GM12873 (cell line): Measurements from ENCODE around the gene MMD2.

Experiments used
- CTCF ChIP-seq: IDR thresholded peaks from 2 replicates; pipeline ENCODE4 v1.5.1; 2012; ENCODE audit warnings: low read depth, mild to moderate bottlenecking, moderate library complexity, low read length, control low read depth; ENCODE audit not compliant: insufficient read depth; ENCODE audit errors: missing control alignments

Gene MMD2

GRCh38 chr7:4878336-4879335 is 80.4 kb downstream of the MMD2 start:
- no peak for TF ChIP-seq CTCF

DNA sequence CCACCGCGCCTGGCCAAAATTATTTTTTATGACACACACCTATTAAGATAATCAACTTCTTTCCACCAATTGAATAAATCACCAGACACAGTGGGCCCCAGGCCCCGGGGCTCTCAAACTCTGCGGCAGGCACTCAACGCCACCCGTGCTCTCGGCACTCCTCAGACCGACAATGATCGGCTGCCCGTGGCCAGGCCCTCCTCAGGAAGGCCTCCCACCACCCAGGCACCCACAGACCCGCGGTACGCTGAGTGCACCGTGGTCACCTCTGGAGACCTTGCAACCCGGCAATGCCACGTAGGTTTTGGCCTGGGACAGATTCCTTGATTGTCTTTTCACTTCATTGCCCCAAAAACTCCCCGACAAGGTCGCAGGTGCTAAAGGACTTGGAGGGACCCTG is 82.4 kb downstream of the MMD2 start:
- no peak for TF ChIP-seq CTCF

DNA sequence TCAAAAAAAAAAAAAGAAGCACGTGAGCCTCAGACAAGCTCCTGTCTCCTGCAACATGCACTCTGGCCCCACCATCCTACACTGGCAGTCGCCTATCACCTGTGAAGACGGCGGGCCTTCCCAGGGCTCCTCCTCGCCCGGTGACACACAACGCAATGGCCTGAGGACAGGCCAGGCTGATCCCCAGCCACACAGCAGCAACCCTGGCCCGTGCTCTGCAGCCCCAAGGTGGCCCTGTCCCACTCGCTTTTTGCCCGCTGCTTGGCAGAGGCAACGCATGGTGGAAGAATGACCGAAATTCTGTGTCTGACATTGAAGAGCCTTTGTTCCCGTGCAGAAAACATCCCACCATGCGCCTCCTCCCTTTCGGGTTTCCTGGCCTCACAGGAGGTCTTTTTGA is 83.6 kb downstream of the MMD2 start:
- no peak for TF ChIP-seq CTCF

DNA sequence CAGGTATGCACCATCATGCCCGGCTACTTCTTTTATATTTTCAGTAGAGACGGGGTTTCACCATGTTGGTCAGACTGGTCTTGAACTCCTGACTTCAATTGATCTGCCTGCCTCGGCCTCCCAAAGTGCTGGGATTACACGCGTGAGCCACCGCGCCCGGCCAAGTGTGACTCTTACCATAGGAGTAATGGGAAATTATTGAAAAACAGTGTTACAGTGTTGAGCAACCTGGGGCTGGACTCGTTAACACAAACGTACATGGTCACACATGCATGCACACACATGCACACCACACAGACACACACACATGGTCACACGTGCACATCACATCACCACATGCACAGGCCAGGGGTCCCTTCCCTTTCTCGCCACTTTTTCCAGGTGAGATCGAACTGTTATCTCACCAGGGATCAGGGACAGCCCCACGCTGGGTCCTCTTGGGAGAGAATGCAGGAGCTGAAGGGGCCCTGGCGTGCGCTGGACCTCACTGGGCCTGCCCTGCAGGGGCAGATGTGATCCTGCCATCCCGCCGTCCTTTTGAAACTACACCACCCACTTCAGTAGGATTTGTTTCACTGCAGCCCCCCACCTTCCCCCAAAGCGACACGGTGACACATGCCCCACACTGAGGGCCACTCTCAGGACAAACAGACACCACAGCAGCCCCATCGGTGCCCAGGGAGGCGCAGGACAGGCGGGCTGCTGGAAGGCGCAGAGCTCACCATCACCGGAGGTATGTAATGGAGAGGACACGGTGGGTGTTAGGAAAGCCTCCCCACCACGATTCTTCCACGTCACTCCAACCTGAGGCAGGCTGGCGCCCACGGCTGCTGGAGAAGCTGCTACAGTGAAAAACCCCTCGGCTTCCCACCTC is 85.7 kb downstream of the MMD2 start:
- no peak for TF ChIP-seq CTCF

DNA sequence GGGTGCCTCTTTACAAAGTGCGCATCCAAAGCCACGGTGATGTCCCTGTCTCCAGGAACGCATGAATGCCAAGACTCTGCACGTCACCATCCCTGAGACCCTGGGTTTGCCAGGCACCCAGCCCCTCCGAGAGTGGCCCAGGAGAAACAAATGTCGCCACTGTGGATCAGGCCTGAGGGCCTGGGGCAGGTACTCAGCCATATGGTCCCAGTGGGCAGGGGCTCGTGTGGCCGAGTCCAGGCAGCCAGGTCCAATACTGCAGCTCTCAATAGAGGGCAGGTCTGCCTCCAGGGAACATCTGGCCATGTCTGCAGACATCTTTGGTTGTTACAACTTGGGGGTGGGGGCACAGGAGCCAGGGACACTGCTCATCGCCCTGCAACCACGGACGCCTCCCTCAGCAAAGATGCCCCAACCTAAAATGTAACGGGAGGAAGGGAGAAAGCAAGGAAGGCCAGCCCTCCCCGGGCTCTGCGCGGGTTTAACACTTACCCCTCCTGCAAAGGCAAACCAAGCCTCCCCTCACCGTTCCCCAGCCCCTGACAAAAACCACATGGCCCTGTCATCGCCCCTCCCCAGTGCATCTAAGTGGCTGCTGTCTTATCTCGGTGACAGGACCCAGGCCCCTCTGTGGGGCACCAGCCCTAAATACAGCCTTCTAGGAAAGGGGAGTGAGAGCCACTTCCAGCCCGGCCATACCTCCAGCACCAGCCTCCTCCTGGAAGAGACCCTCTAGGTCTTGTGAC is 86.9 kb downstream of the MMD2 start:
- no peak for TF ChIP-seq CTCF

DNA sequence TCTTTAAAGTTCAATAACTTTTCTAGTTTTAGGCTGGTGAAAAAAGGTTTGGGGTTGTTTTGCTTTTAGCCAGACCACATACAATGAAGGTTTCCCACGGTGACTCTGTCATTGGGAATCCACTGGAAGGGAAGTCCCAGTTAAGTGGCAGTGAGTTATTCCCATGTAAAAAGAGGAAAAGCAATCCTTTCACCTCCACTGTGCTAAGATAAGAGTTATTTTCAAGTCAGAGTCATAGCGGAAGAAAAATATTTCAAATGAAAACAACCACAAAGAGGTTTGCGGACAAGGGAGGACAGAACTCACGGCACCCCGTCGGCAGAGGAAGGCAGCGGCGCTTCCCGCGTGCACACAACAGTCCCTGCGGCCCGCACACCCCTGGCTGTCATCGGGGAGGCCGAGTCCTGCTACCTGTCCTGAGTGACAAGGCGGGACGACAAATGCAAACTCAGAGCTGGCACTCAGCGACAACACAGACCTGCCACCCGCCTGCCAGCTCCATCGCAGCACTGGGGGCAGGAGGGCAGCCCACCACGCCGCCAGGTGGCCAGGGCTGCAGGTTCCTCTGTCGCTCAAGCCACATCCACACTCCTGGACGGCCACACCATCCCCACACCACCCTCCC is 87.8 kb downstream of the MMD2 start:
- no peak for TF ChIP-seq CTCF
